Measurements from ENCODE around the gene DOCK1.

DNA sequence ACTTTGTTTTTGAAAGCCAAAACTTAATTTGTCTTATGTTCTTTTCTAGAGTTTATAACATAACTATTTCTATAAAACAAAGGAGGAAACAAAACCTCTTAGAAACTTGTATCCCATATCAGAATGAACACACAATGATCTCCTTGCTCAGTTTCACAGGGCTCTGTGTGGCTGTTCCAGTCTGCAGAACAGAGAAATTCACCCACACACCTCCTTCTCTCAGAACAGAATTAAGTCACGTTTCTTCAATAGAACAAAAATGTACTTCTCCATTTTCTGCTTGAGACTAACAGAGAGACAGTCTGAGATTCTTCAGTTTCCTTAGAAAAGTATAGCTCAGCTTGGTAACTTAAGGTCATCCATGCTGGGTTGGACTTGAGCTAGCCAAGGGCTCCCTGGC, 15.8 kb upstream of the DOCK1 start:
- TF ChIP-seq, protein P1, sequence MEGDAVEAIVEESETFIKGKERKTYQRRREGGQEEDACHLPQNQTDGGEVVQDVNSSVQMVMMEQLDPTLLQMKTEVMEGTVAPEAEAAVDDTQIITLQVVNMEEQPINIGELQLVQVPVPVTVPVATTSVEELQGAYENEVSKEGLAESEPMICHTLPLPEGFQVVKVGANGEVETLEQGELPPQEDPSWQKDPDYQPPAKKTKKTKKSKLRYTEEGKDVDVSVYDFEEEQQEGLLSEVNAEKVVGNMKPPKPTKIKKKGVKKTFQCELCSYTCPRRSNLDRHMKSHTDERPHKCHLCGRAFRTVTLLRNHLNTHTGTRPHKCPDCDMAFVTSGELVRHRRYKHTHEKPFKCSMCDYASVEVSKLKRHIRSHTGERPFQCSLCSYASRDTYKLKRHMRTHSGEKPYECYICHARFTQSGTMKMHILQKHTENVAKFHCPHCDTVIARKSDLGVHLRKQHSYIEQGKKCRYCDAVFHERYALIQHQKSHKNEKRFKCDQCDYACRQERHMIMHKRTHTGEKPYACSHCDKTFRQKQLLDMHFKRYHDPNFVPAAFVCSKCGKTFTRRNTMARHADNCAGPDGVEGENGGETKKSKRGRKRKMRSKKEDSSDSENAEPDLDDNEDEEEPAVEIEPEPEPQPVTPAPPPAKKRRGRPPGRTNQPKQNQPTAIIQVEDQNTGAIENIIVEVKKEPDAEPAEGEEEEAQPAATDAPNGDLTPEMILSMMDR (IDR thresholded peaks at IDR 0.05), result no peak
- TF ChIP-seq POLR2A (IDR thresholded peaks at IDR 0.05) (no peak), POLR2AphosphoS5 (IDR thresholded peaks at IDR 0.05) (no peak)

Data from breast epithelium (tissue), 3 donors.